BJ (cell line): Measurements from ENCODE around the gene SHROOM1. TPM values are rescaled to one million over a fixed set of nuclear protein-coding genes. Genes with fewer than 3 reads are reported as not detected.

Source experiments
- CTCF ChIA-PET: fragments of 350-600 bp; formaldehyde crosslinking; extraction: SDS; loops from one replicate; lab custom pipeline; 2021; ENCODE audit warnings: antibody characterized with exemption, inconsistent platforms; lab: Yijun Ruan, JAX
- POLR2A ChIA-PET: fragments of 300-600 bp; sonication (Branson Sonifier 250); formaldehyde crosslinking; extraction: SDS; loops from one replicate; lab custom pipeline; 2021; ENCODE audit warnings: antibody characterized with exemption; lab: Charles Lee
- DNase-seq: peaks from one replicate; pipeline ENCODE4 v3.0.0-alpha.2; 2011; ENCODE audit warnings: low read depth
- H3K27me3 ChIP-seq: 2 replicates; pipeline ENCODE4 v1.6.0; 2011; ENCODE audit warnings: low read length; ENCODE audit not compliant: control insufficient read depth, insufficient read depth
- H3K36me3 ChIP-seq: 2 replicates; pipeline ENCODE4 v1.5.1; 2011; ENCODE audit warnings: low read length; ENCODE audit not compliant: control insufficient read depth, insufficient read depth
- H3K4me3 ChIP-seq: 2 replicates; pipeline ENCODE4 v1.5.1; 2011; ENCODE audit warnings: low read depth, mild to moderate bottlenecking, control low read depth, low read length
- polyA plus RNA-seq: library from polyadenylated mRNA; depleted of rRNA; stranded (reverse); fragments of >200 nt; gene quantifications from 2 replicates; pipeline ENCODE4 v1.2.3, GENCODE V29; 2011
- TF ChIP-seq, protein P1 (sequence below): IDR thresholded peaks from 2 replicates; pipeline ENCODE4 v1.5.1; 2011; ENCODE audit warnings: low read depth, mild to moderate bottlenecking, control low read depth, inconsistent platforms, low read length, moderate library complexity; ENCODE audit not compliant: insufficient read depth

The SHROOM1 gene
- polyA plus RNA-seq, 1 experiment: 8.5 TPM

DNA sequence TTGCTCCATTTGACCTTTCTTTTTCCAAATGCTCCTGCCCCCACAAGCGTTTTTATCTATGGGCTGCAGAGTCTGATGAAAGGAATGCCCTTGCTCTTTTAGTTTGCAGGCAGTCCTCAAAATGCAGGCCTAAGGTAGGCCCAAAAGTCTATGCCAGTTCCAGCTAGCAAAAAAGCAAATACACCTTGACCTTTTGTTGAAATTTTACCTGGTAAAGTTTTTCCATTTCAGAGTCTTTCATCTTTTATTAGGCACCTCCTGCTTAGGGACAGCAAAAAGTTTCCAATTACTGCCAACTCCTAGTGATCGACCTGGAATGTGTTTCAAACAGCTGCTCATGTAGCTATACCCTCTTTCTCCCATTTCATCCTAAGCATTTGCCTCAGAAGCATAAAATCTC, 40.4 kb upstream of the SHROOM1 start:
- TF ChIP-seq, protein P1, sequence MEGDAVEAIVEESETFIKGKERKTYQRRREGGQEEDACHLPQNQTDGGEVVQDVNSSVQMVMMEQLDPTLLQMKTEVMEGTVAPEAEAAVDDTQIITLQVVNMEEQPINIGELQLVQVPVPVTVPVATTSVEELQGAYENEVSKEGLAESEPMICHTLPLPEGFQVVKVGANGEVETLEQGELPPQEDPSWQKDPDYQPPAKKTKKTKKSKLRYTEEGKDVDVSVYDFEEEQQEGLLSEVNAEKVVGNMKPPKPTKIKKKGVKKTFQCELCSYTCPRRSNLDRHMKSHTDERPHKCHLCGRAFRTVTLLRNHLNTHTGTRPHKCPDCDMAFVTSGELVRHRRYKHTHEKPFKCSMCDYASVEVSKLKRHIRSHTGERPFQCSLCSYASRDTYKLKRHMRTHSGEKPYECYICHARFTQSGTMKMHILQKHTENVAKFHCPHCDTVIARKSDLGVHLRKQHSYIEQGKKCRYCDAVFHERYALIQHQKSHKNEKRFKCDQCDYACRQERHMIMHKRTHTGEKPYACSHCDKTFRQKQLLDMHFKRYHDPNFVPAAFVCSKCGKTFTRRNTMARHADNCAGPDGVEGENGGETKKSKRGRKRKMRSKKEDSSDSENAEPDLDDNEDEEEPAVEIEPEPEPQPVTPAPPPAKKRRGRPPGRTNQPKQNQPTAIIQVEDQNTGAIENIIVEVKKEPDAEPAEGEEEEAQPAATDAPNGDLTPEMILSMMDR: no peak
- Histone ChIP-seq H3K4me3 (no peak overlapping the region), H3K36me3 (peaks cover 7% of the 10 kb centered on the region; the same call in 1 of the 2 replicates), H3K27me3 (no peaks in the 10 kb centered on the region; the same call in 1 of the 2 replicates)
- ChIA-PET CTCF (interaction anchor here (1.5 to 2.9 kb wide), 3 partner anchors 9 to 50 kb away, joined by 3 to 12 read pairs (median 4); no protein-coding TSS in a partner anchor), POLR2A (no interaction called here)
- no peak for DNase-seq

DNA sequence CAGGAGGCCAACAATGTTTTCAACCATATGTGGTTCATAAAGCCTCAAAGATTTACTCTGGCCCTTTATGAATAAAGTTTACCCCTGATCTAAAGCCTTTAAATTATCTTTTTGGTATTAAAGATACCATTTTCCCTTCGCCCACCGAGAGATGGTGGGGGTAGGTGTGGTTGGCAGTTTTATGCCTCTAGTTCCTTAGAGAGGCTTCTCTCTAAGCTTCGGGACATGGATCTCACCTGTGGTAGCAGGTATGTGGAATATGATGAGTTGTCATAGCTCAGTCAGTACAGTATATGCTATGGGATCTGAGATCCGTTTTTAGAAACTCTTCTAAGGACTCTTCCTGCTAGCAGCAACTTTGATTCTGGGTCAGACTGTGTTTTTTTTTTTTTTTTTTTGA, 38.3 kb upstream of the SHROOM1 start:
- TF ChIP-seq, protein P1: no peak
- no peak for DNase-seq
- CTCF ChIA-PET: interaction anchor here (1.2 to 11.5 kb wide), 5 partner anchors 8 to 48 kb away, joined by 3 to 71 read pairs (median 5); partner anchors contain the start of gene SHROOM1
- Histone ChIP-seq H3K4me3 (no peak overlapping the region), H3K36me3 (peaks cover 6% of the 10 kb centered on the region; the same call in 1 of the 2 replicates), H3K27me3 (no peaks in the 10 kb centered on the region; the same call in 1 of the 2 replicates)
- POLR2A ChIA-PET: no interaction called here

DNA sequence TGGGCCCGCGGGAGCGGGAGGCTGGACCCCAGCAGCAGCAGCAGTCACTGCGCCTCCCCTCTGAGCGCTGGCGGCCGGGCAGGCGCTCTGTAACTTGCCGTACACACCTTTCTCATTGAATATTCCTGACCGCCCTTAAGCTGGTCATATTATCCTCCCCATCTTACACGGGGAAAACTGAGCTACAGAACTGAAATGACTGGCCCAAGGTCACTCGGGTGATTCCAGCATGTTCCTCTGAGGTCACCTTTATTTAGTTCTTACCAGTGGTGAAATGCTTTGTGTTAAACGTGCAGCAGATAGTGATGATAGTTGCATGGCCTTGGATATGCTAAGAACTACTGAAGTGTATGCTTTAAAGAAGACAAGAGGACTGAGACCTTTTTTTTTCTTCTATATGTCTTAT, 36.6 kb upstream of the SHROOM1 start:
- H3K36me3 ChIP-seq: peaks cover 5% of the 10 kb centered on the region; the same call in 1 of the 2 replicates
- peak overlapping the region; percentile 79 for H3K4me3 ChIP-seq
- CTCF ChIA-PET: interaction anchor here (0.6 to 11.5 kb wide), 5 partner anchors 13 to 47 kb away, joined by 3 to 71 read pairs (median 13); partner anchors contain the start of gene SHROOM1
- no peaks in the 10 kb centered on the region for H3K27me3 ChIP-seq
- DNase-seq: no peak
- TF ChIP-seq, protein P1: no peak
- POLR2A ChIA-PET: interaction anchor here (0.6 kb wide), 1 partner anchor 213 kb away, joined by 5 read pairs; no protein-coding TSS in a partner anchor

DNA sequence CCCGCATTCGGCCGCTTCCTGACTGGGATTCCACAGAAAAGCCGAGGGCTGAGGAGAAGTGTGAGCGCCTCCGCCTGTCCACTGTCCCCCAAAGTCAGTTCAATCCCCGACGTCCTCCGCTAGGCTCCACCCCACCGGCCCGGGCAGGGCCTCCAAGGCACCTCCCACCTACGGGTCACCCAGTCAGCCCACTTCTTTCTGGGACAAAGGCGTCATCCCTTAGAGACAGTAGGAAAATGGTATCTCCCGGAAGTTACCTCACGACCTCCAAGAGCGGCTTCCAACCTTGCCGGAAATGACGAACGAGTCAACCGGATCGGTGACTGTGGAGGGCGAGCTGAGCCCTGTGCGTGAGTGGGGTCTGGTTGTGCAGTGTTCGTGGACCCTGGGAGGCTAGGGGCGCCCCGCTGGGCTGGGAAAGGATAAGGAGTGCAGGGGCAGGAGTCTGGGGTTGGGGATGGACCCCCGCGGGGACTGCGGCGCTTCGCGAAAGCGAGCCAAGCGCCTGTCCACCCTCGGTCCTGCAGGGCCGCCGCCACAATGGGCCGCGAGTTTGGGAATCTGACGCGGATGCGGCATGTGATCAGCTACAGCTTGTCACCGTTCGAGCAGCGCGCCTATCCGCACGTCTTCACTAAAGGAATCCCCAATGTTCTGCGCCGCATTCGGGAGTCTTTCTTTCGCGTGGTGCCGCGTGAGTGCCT, 36.0 kb upstream of the SHROOM1 start, which contains the start of the genes GDF9 and UQCRQ:
Gene GDF9 (minus strand): TSS at position 128 of the 704 bp plus-strand sequence. CDS start 1,936 bp downstream, outside the sequence.
Gene UQCRQ (plus strand): TSS at position 301 of the 704 bp plus-strand sequence. CDS start 240 bp downstream, at position 541.
- DNase-seq: peak; percentile 97
- ChIA-PET POLR2A (no interaction called here), CTCF (interaction anchor here (0.6 to 11.5 kb wide), 7 partner anchors 13 to 120 kb away, joined by 3 to 71 read pairs (median 12); partner anchors contain the start of genes CCNI2 and SHROOM1)
- Histone ChIP-seq H3K27me3 (no peaks in the 10 kb centered on the region; the same call in 1 of the 2 replicates), H3K36me3 (peaks cover 5% of the 10 kb centered on the region; the same call in 1 of the 2 replicates), H3K4me3 (peak within 1 kb of the TSS; percentile 79)
- TF ChIP-seq, protein P1: peak; percentile 47
